Right atrium auricular region (tissue), 2 donors: ENCODE results near the gene PDE2A. TPM values are rescaled to one million over a fixed set of nuclear protein-coding genes. Genes with fewer than 3 reads are reported as not detected.
A peak's percentile ranks its signal among the peaks of the same experiment; 100 is the strongest.

ENCODE experiments used
- DNase-seq: peaks from one replicate; pipeline ENCODE4 v3.0.0-alpha.2; 2019; ENCODE audit warnings: low spot score
- H3K27ac ChIP-seq, 2 donors: fragments of 200-600 bp; sonication (generic); 1 replicate in 1 of 2; 2 replicates in 1 of 2; pipeline ENCODE4 v1.5.1; 2016 to 2019
- H3K27me3 ChIP-seq, 2 donors: fragments of 200-600 bp; sonication (generic); one replicate each; pipeline versions ENCODE4 v1.5.1 to v1.6.0; 2017 to 2019
- H3K36me3 ChIP-seq: fragments of 200-600 bp; sonication (generic); one replicate; pipeline ENCODE4 v1.5.1; 2016
- H3K4me1 ChIP-seq, 2 donors: fragments of 200-600 bp; sonication (generic); one replicate each; pipeline versions ENCODE4 v1.5.1 to v1.6.0; 2017 to 2019
- H3K4me3 ChIP-seq, 2 donors: fragments of 200-600 bp; sonication (generic); 1 replicate in 1 of 2; 2 replicates in 1 of 2; pipeline ENCODE4 v1.5.1; 2017 to 2019; ENCODE audit warnings: mild to moderate bottlenecking in 1 of 2, moderate library complexity in 1 of 2
- H3K9me3 ChIP-seq, 2 donors: fragments of 200-600 bp; sonication (generic); one replicate each; pipeline ENCODE4 v1.5.1; 2019
- total RNA-seq, 2 donors: library from RNA; depleted of rRNA; stranded (reverse); fragments of >200 nt; gene quantifications; one replicate each; pipeline ENCODE4 v1.1.0, GENCODE V29; 2016
- TF ChIP-seq, protein P1 (sequence below), 2 donors: fragments of 200-600 bp; sonication (generic); IDR thresholded peaks; one replicate each; pipeline ENCODE4 v1.5.1; 2019; ENCODE audit warnings: antibody characterized with exemption in 2 of 2

Gene PDE2A
- total RNA-seq, 2 donors from 2014 or later, result 23.1 to 34.2 TPM

DNA sequence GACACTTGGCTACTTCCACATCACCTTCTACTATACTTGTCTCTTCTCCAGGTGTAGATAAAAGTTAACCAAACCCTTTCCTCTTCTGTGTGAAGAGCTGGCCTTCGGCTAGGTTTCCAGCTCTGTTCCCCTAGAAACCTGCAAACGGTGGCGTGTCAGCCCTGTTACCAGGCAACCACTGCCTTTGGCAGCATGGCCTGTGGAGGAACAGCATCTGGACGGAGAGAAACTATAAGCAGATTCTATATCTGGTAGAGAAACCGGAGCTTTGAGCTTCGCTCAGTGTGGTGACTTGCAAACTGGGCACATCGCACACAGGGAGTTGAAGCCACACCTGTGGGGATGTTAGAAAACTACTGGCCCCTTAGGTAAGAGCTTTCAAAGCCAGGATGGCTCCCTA is 42.1 kb upstream of the PDE2A start:
- TF ChIP-seq, protein P1, sequence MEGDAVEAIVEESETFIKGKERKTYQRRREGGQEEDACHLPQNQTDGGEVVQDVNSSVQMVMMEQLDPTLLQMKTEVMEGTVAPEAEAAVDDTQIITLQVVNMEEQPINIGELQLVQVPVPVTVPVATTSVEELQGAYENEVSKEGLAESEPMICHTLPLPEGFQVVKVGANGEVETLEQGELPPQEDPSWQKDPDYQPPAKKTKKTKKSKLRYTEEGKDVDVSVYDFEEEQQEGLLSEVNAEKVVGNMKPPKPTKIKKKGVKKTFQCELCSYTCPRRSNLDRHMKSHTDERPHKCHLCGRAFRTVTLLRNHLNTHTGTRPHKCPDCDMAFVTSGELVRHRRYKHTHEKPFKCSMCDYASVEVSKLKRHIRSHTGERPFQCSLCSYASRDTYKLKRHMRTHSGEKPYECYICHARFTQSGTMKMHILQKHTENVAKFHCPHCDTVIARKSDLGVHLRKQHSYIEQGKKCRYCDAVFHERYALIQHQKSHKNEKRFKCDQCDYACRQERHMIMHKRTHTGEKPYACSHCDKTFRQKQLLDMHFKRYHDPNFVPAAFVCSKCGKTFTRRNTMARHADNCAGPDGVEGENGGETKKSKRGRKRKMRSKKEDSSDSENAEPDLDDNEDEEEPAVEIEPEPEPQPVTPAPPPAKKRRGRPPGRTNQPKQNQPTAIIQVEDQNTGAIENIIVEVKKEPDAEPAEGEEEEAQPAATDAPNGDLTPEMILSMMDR (IDR thresholded peaks at IDR 0.05), result no peak
- Histone ChIP-seq H3K36me3 (peaks cover 25% of the 10 kb centered on the region), H3K27ac (peak overlapping the region in 1 of 2 donors; percentile 60), H3K4me1 (peaks cover 0 to 75% of the 10 kb centered on the region in 2 donors), H3K27me3 (no peaks in the 10 kb centered on the region), H3K4me3 (no peak overlapping the region), H3K9me3 (no peaks in the 10 kb centered on the region)
- no peak for DNase-seq

DNA sequence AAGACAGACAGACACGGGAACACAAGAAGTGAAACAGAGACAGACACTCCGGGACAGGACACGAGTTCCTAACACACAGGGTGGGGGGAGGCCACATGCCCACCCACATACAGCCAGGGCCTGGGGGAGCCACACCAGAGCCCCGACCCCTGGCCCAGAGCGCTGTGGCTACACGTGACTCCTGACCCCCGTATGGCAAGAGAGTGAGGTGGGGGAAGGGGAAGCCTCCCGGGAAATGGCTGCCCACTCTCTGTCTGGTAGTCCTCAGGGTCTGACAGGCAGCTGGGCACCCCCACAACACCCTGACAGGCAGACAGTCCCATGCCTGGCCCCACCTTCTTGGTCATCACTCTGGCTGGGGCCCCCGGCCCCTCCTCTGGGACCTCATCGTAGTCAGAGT is 38.6 kb upstream of the PDE2A start:
- peak overlapping the region in 1 of 2 donors; percentile 33 for H3K27ac ChIP-seq
- TF ChIP-seq, protein P1 (IDR thresholded peaks at IDR 0.05), result no peak

DNA sequence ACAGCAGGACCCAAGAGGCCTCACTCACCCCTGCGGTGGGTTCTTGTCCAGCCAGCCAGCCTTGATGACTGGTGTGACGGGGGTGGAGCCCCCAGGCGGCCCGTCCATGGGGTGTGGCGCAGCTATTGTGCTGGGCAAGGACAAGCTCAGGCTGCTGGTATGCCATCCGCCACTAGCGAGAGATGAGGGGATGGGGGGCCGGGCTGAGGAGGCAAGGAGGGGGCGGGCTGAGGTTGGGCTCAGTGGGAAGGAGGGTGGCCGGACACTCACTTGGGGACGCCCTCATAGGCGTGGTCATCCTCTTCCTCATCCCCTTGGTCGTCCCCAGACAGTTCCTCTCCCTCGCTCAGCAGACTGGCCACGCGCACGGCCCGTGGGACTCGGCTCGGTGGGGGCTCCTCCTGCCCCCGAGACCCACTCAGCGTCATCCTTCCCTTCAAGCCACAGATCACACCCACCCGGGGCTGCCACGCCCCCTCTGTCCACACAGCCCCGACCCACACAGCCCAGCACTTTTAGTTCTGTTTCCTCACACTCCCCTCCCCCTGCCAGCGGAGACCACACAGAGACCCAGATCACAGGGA is 38.0 kb upstream of the PDE2A start:
- Histone ChIP-seq H3K27me3 (no peaks in the 10 kb centered on the region), H3K27ac (peak overlapping the region in 1 of 2 donors; percentile 33), H3K4me3 (no peak overlapping the region), H3K9me3 (no peaks in the 10 kb centered on the region), H3K36me3 (peaks cover 65% of the 10 kb centered on the region), H3K4me1 (peaks cover 0 to 36% of the 10 kb centered on the region in 2 donors)
- DNase-seq, result peak; percentile 74
- TF ChIP-seq, protein P1 (IDR thresholded peaks at IDR 0.05), result no peak

More for the DNA sequence above, 38.6 kb upstream of the PDE2A start:
- Histone ChIP-seq H3K9me3 (no peaks in the 10 kb centered on the region), H3K4me3 (no peak overlapping the region), H3K36me3 (peaks cover 59% of the 10 kb centered on the region), H3K27me3 (no peaks in the 10 kb centered on the region), H3K4me1 (peaks cover 0 to 41% of the 10 kb centered on the region in 2 donors)
- DNase-seq, result no peak

DNA sequence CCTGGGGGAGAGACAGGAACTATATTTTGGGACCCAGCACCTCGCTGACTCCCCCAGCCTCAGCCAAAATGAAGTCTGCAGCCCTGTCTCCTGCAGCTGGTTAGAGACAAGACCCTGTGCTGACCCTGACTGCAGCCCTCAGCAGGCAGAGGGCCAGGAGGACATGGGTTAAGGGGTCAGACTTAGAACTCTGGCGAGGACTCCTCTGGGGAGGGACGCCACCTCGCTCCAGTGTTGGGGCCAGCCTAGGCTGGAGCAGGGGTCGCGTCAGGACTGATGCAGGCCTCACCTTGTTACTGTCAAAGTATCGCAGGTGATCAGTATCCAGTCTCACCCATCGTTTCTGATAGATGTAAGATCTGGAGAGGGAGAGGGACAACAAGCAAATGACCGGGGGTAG is 36.9 kb upstream of the PDE2A start:
- H3K9me3 ChIP-seq, result no peaks in the 10 kb centered on the region
- TF ChIP-seq, protein P1 (IDR thresholded peaks at IDR 0.05), result no peak

DNA sequence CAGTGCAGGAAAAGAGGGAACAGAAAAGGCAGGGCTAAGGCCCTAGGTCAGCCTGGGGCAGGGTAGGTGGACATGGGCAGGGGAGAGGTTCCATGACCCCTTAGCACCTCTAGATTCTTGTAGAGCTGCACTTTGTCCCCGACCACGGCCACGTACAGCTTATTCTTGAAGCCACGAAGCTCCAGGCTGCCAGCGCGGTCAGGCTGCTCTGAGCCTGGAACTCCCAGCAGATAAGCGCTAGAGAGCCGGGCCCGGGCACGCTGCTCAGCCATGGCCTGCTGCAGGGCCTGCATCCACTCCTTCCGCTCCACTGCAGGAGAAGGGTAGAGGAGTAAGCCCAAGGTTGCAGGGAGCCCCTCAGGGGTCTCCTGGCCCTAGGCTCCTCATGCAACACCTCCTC is 36.1 kb upstream of the PDE2A start:
- TF ChIP-seq, protein P1 (IDR thresholded peaks at IDR 0.05), result no peak
- peaks cover 75% of the 10 kb centered on the region for H3K36me3 ChIP-seq
- no peak for DNase-seq

More for the DNA sequence above, 36.9 kb upstream of the PDE2A start:
- H3K4me1 ChIP-seq, result peaks cover 0 to 25% of the 10 kb centered on the region in 2 donors
- no peak for DNase-seq
- H3K27ac ChIP-seq, result no peak overlapping the region
- H3K27me3 ChIP-seq, result no peaks in the 10 kb centered on the region
- H3K36me3 ChIP-seq, result peaks cover 70% of the 10 kb centered on the region
- H3K4me3 ChIP-seq, result no peak overlapping the region

More for the DNA sequence above, 36.1 kb upstream of the PDE2A start:
- H3K27me3 ChIP-seq, result no peaks in the 10 kb centered on the region
- no peaks in the 10 kb centered on the region for H3K9me3 ChIP-seq
- peaks cover 0 to 23% of the 10 kb centered on the region in 2 donors for H3K4me1 ChIP-seq
- H3K4me3 ChIP-seq, result no peak overlapping the region
- H3K27ac ChIP-seq, result no peak overlapping the region
